ENCODE results near the gene GRIN2A.

GRIN2A gene

DNA sequence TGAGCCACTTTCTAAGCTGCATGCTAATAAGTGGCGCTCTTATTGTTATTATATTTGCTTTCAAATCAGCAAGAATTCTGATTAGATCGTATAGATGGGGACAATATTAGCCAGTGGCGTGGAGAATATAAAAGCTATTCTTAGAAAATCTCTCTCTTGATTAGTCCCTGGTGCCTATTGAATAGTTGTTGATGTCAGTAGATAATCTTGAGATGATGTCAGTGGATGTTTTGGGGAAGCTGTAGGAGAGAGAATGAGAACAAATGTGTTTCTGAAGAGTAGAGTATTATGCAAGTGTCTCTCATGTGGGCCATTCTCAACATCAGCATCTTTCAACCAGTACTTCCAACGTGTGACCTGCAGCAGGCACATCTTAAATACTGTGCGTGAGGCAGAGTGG, 445.7 kb downstream of the GRIN2A start:
- no peak for DNase-seq

DNA sequence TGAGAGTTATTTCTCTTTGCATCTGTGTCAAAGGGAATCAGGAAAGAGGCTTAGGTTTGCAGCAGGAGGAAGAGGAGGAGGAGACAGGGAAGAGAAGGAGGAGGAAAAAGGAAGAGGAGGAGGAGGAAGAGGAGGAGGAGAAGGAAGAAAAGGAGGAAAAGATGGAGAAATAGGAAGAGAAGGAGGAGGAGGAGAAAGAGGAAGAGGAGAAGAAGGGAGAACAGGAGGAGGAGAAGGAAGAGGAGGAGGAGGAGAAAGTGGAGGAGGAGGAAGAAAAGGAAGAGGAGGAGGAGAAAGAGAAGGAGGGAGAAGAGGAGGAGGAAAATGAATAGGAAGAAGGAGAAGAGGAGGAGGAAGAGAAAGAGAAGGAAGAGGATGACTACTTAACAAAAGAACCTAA, 459.1 kb downstream of the GRIN2A start:
- no peak for DNase-seq

DNA sequence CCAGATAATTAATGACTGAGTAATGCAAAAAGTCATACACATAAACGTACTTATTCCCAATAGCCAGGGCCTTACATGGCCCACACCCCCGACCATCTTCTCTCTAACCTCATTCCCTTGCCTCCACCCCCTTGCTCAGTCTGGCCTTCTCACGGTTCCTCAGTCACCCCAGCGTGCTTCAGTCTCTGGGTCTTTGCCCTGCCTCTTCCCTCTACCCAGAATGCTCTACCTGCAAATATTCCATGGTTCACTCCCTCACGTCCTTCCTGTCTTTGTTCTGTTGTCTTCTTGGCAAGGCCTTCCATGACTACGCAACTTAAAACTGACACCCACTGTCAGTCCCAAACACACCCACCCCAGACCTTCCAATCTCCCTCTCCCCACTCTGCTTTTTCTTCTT, 468.3 kb downstream of the GRIN2A start:
- no peak for DNase-seq

DNA sequence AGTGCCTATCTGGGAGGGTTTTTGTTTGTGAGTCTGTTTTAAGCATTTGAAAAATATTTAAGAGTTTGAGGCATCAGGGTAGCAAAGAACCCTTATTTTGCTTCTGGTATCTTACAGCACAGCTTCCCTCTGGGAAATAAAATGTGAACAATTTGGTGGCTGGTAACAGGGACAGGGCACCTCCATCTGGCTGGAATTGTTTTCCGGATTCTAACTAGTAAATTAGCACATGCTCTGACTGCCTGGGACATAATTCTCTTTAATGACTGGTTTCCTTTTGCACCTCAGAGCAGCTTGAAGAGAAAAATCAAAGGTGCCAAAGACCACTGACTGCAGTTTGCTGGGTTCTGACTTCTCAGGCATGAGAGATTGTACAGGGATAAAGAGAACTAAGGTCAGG, 469.1 kb downstream of the GRIN2A start:
- DNase-seq, result no peak

DNA sequence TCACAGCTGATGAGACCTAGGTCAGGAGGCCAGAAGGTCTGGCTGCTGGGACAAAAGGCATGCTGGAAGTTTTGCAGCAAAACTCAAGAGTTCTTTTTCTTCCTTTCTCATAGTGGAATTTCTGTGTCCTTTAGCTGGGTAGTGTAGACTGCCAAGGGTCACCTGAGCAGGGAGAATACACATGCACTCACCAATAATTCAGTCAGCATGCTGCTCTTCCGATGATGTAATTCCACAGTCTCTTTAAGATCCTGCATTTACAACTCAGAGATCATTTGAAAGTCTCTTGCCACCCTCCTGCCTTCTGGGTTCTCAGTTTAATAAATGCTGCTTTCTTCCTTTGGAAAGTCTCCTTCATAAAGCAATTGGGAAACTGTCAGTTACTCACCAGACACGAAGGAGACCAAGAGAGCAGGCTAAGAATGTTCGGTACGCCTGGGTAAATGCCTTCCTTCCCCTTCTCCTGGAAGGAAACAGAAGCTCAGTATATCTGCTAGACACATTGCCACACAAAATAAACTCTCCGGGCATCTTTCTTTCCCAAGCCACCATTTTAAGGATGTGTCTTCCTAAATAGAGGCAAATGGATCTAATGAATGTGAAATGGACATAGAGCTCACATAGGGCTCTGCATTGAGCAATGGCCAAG, 473.1 kb downstream of the GRIN2A start:
- DNase-seq, result no peak

DNA sequence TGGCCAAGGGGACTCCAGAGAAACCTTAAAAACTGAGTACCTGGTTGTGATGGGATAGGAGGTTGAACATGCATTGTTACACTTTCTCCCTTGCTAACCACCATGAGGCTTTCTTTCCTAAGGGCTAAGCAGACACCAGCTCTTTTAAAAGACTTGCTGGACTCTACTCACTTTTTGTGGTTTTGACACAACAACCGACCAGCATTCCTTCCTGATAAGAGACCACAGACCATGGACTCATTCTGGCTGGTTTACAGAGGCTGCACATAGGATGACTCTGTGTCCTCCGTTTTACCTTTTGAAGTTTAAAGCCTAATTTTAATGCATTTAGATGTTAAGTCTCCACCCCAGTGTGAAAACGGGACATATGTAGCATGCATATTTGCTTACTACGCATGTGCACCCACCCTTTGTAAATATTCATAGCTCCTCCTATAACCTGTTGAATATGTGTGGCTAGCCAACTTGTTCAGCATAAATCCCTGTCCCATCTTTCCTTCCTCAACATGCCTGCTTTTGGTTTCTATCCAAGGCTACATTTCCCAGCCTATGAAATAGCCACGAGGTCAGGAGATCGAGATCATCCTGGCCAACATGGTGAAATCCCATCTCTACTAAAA, 475.9 kb downstream of the GRIN2A start:
- DNase-seq, result no peak

DNA sequence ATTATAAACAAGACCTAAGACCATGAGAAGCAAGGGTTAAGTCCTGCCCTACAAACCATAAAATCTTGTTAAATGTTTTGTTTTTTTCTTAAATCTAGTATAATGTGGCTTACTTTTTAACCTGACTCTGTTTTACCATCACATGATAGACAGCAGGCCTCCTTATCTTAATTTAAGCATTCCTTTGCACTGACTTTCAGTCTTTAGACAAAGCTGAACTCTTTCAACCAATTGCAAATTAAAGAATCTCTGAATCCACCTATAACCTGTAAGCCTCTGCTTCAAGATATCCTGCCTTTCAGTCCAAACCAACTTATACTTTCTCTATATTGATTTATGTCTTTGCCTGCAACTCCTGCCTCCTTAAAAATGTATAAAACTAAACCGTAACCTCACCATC, 478.5 kb downstream of the GRIN2A start:
- no peak for DNase-seq

Data from COR-L47 (cell line).